Activated CD4-positive, alpha-beta T cell treated with anti-CD3 and anti-CD28 coated beads, Interleukin-2, Interleukin-6, amounts not matched to agents 100 ng/mL and 50 ng/mL, durations not matched to agents 16 hours and 8 hours (primary cell): Measurements from ENCODE around the gene OSGEP.

ENCODE experiments used
- DNase-seq: peaks from one replicate; pipeline ENCODE4 v3.0.0-alpha.2; 2020

The OSGEP gene

DNA sequence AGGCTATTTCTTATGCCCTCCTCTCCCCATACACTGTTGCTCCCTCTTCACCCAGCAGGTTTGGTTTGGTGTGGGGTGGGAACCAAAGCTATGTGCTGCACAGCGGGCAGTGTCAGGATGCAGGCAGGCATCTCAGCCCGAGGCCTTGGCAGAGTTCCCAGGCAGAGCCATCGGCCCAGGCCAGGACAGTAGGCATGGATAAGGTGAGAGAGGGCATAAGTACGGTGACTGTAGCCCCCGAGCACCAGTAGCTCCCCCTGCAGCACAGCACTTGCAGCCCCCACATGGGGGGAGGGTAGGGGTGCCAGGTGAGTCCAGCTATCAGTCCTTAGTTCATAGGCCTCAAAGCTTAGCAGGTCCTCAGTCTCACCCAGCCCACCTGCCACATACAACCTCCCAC, 25.8 kb downstream of the OSGEP start:
- DNase-seq = no peak

- no peak for DNase-seq
Observed at GRCh38 chr14:20428010-20428365, 26.6 kb downstream of the OSGEP start.

DNA sequence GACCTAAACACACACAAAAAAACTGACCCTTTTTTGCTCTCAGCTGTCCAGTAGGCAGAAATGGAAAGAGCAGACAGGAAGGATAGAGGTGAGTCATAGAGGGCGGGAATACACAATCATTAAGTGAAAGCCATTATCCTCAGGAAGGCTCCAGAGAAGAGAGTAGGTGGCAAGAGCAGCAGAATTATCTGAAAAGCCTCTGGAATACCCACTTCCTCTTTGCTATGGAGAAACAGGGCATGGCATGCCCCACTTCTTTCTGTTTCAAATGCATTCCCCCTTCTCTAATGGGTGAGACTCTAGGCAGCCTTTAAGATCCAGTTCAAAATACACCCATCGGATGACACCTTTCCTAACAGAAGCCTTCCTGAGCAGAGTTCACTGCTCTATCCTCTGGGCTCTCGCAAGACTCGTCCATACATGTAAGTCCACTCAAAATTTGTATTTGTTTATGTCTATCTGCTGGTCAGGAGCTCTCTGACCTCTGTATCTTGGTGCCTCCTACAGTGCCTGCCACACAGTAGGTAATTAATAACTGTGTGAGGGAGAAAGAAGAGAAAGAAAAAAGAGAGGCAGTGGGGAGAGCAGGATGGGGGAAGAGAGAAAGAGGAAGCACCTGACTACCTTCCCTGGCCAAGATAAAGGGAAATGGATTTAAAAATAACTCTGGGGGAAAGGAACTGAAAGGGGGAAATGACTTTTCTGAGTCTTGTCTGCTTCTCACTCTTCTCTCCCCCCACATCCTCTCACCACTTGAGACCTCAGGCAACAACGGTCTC, 27.2 kb downstream of the OSGEP start:
- DNase-seq = peak; percentile 48

DNA sequence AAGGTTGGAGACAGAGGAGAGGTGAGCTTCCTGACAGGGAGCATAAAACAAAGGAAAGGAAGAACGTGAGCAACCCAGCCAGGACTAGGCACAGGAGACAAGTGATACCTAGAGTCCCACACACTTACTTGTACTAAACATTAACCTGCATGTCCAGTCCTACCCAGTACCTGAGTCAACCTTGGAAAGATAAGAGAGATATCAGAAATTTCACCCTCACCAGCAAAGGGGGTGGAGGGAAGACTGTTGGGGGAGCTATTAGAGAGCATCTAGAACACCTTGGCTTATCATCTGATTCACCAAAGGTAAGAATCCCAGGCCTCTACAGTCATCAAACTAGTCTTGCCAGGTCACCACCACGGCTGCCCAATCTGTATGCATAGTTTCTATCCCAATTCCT, 29.8 kb downstream of the OSGEP start:
- DNase-seq = no peak

DNA sequence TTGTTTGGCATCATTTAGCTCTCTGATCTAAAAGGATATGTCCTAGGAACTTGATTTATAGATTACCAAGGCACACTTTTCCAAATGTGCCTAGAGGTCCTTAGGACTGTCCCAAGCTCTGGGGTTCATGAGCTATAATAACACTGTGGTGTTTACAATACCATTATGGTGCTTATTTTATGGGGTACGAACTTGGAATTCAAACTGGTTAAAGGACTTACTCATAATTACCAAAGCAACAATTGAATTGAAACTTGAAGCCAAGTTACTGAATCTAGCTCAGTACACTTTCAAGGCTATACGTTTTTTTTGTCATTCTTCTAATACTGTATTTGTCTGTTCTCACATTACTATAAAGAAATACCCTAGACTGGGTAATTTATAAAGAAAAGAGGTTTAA, 31.7 kb downstream of the OSGEP start:
- DNase-seq = no peak

DNA sequence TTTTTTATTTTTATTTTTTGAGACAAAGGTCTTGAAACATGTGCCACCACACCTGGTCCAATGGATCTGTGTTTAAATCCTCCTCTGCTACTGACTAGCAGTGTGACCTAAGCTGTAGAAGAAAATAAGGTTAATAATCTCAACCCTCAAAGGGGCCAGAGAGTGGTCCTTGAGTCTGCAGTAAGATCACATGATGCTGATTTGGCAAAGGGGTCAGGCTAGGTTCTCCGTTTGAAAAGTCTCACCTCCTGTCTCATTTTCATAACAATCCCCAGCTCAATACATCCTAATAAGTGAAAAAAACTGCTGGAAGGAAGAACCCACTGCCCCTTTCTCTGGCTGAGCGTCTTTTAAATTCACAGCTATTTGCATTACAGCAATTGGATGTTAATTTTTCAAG, 33.3 kb downstream of the OSGEP start:
- DNase-seq = no peak

- no peak for DNase-seq
Observed at GRCh38 chr14:20419419-20419818, 35.2 kb downstream of the OSGEP start.

GRCh38 chr14:20418501-20418909, 36.1 kb downstream of the OSGEP start:
- no peak for DNase-seq

GRCh38 chr14:20417250-20418186, 37.1 kb downstream of the OSGEP start:
- DNase-seq = no peak

DNA sequence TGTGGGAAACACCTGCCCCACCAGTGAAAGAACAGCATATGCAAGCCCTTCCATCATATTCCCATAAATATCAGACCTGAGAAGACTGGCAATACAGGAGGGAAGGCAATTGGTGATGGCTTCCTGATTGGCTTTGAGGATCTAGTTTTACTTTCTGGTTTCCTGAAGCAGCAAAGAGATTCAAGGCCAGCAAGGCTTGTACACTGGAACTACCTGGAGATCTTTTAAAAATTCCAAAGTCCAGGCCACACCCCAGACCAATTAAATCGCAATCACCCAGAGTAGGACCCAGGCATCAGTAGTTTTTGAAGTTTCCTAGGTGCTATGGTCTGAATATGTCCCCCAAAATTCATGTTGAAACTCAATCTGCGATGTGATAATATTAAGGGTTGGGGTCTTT, 38.4 kb downstream of the OSGEP start:
- DNase-seq = no peak

DNA sequence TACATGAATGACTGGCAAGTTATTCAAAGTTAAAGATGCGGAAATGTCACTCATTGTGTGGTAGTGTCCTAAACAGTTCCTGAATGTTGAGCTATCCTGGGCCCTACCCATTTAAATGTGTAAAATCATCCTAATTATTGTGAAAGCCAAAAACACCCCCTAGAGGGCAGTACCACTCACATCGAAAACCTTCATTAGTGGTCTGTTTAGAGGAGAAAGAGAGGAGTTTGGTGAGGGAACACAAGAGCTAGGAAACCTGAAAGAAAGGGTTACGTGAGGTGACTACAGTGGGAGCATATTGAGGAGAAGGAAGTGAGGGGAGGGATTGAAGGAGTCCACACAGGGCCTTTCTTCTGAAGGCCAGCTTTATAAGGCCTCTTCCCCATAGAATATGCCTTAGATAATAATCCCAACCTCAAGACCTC, 38.8 kb downstream of the OSGEP start:
- DNase-seq = peak; percentile 71

- peak; percentile 61 for DNase-seq
Observed at GRCh38 chr14:20413744-20414082, 40.9 kb downstream of the OSGEP start.

DNA sequence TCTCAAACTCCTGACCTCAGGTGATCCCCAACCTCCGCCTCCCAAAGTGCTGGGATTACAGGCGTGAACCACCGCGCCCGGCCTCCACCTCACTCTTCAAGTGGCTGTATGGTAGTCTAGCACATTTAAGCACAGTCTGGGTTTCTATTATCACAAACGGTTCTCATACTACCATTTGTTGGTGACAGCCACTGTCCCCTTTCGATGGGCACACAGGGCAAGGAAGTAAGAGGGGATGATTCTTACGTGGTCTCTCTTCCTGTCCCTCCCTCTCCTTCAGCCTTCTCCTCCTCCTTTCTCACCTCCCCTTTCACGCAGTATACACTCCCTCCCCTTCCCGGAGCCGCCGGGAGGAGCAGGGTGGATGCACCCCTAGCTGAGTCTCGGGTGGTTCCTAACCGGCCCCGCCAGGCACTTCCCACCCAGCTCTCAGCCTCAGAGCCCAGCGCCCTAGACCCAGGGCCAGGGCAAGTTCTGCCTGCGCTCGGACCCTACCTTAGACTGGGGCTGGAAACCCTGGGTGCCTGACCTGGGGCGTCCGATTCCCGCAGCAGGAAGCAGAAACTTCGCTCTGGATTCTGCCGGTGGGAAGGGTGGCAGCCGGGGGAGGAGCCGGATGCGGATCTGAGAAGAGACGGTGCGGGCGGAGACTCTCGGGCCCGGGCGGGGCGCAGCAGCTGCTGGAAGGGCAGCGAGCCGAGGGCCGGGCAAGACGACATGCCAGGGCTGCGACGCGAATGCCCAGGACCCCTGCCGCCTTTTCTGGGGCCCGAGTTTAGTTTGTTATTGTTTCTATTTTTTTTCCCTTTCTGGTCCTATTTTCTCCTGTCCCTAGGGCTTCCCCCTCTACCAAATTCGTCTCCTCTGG, 41.5 kb downstream of the OSGEP start, which contains the start of gene TEP1:
Gene TEP1, minus strand, starts transcription at position 626 of the 868 bp plus-strand sequence. CDS start 5,062 bp downstream, outside the sequence.
- DNase-seq = peak; percentile 85

- no peak for DNase-seq
Observed at GRCh38 chr14:20412411-20412810, 42.2 kb downstream of the OSGEP start.

DNA sequence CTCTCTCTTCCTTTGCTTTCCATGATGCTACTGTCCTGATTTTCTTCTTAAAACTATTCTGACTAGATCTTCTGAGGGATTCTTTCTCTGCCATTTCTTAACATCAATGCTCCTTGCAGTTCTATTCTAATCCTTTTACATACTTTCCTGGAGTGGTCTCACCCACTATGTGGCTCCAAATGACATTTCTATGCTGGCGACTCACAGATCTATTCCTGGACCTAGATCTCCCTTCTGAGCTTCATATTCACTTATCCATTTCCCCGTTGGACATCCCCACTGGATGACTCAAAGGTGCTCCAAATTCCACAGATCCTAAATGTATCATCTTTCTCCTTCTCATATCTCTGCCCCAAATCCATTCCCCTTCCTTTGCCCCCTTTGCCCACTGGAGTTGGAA, 45.4 kb downstream of the OSGEP start:
- no peak for DNase-seq

DNA sequence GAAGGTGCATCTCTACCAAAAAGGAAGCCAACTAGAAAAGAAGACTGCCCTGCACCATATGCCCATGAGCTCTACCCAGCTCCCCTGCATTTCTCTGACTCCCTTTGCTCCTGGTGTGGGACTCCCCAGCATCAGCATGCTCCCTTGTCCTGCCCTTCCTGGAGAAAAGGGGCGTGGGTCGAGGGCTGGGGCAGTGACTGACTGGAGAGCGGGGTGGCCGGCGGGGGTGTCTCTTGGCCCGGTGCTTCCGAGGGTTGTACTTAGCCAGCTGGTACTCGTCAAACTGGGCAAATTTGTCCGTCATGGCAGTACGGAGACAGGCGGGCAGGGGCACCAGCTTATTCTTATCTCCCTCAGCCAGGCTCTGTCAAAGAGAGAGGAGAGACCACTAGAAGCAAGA, 51.1 kb downstream of the OSGEP start:
- DNase-seq = no peak

DNA sequence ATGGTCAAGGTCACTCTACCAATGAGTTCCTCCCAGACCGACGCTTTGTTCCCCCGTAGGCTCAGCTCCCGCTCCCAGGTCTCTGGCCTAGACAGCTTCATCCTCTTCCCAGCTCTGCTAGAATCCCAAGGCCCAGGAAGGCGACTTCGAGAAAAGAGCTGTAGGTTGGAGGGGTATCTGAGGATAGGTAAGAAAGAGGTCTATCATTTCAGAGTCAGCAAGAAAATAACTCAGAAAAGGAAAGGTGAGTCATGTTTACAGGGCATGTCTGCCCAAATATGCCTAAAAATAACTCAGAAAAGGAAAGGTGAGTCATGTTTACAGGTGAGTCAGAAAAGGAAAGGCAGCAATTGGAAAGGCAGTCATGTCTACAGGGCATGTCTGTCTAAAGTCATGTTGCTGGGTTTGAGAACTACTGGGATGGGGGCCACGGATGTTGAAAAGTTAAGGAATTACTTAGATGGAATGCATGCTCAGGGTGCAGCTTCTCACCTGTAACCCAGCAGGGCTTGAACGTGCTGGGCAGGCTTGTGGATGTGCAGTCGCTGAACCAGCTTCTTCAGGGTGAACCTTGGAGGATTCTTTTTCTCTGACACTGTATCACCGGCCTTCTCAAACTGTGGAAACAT, 53.5 kb downstream of the OSGEP start:
- peak; percentile 80 for DNase-seq

GRCh38 chr14:20400589-20400964, 54.0 kb downstream of the OSGEP start:
- DNase-seq = peak; percentile 10

DNA sequence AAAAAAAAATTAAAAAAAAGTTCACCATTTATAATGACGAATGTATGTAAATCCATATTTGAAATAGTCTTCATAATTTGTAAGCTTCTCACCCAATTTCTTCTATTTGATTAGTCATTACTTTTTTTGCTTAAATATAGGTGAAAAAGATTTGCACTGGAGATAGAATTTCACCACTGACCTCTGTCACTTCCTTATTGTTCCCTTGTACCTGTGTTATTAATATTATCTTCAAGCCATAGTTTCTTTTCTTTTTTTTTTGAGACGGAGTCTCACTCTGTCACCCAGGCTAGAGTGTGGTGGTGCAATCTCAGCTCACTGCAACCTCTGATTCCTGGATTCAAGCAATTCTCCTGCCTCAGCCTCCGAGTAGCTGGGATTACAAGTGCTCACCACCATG, 57.1 kb downstream of the OSGEP start:
- no peak for DNase-seq
